ENCODE results near the gene WDR1.

Gene WDR1

GRCh38 chr4:10098780-10099160, 17.8 kb downstream of the WDR1 start:
- DNase-seq (ENCODE audit: low spot score): no peak

DNA sequence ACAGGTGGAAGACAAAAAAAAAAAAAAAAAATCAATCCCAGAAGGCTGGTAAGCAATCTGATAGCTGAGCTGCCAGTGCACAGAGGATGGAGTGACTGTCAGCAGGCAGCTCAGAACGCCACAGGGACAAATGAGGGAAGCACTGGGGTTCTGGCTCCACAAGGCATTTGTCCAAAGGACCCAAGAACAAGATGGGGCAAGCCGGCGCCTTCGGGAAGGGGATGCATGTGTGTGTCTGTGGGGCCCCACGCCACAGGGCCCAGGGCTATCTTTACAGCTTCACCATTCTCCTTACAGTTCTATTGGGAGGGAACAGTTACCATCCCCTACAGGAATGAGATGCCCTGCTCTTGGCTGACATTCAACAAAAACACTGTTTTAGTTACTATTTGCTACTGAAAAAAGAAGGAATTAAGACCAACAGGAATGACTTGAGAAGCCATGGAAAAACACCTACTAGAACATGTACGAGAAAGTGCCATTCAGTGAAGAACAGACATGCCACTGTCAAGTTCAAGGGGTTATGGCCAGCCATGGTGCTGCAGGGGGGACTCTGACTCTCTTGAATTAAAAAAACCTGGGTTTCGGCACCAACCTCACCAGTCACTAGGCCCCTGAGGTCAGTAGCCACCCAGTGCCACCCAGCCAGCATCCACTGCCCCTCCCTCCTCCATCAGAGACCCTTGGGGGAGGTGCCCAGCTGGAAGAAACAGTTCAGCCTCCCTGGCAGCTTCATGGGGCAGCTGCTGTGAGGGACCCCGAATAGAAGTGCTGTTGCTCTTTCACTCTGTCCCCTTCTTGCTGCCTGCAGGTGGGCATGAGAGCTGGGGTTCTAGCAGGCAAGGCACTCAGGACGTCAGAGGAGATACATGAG, 18.5 kb downstream of the WDR1 start:
- no peak for DNase-seq (ENCODE audit: low spot score)

DNA sequence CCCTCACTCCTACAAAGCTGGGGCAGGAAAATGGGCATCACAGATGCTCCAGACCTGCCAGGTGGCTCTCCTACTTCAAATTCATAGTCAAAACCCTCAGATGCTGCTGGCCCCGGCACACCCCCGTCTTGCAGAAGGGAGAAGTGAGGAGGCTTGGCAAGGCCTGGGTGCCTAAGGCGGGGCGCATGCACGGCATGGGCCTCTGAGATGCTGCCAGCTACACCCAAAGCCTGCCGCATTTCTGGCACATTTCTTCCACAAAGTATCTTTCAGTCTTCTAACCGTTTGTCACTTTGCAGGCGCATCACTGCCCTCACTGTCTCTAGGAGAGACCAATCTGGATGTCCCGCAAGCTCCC, 19.6 kb downstream of the WDR1 start:
- DNase-seq (ENCODE audit: low spot score): no peak

- no peak for DNase-seq (ENCODE audit: low spot score)
Observed at GRCh38 chr4:10096201-10096977, 20.2 kb downstream of the WDR1 start.

GRCh38 chr4:10095296-10095991, 21.2 kb downstream of the WDR1 start:
- no peak for DNase-seq (ENCODE audit: low spot score)

DNA sequence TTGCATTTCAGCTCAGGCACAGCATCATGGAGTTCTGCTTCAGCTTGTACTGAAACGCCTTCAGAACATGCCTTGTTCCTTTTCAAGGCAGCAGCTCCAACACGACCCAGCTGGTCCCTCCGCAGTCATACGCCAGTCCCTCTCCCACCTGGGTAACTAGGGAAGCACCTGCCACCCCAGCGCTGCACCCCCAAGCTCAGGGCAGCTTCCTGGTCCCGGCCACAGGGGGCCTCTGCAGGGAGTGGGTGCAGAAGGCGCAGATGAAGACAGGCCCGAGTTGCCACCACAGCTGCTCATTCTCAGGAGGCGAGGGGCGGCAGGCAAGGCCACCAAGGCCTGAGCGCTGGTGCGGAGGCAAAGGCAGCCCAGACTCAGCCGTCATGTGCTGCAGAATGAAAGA, 21.8 kb downstream of the WDR1 start:
- DNase-seq (ENCODE audit: low spot score): no peak

GRCh38 chr4:10093801-10094552, 22.6 kb downstream of the WDR1 start:
- no peak for DNase-seq (ENCODE audit: low spot score)

GRCh38 chr4:10093271-10093621, 23.4 kb downstream of the WDR1 start:
- no peak for DNase-seq (ENCODE audit: low spot score)

- no peak for DNase-seq (ENCODE audit: low spot score)
Observed at GRCh38 chr4:10092481-10093270, 23.9 kb downstream of the WDR1 start.

DNA sequence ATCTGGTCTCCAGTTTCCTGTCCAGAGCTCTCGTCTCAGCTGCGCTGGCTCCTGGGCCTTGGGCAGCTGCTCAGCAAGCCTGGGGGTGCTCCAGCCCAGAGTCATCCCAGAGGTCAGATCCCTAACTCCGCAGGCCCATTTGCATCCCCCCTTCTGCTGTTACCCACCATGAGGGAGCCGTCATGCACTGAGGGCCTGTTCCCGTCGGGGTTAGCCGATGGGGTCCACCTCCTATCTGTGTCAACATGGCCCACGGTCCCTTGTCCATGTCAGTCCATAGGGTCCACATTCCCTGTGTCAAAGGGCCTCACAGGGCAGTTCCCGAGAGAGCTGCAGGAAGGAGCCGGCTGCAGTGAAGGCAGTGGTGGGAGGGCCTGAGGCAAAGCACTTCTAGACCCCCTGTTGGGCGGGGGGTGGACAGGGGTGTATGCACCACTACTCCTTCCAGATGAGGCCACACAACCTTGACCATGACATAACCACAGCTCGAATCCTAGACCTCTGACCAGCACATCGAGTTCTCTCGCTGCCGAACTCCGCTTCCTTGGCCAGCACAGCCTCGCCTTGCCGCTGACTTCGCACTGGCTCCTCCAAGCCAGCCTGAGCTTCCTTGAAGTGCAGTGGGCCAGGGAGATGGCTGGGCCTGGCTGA, 24.9 kb downstream of the WDR1 start:
- DNase-seq (ENCODE audit: low spot score): no peak

GRCh38 chr4:10090467-10091250, 25.9 kb downstream of the WDR1 start:
- no peak for DNase-seq (ENCODE audit: low spot score)

DNA sequence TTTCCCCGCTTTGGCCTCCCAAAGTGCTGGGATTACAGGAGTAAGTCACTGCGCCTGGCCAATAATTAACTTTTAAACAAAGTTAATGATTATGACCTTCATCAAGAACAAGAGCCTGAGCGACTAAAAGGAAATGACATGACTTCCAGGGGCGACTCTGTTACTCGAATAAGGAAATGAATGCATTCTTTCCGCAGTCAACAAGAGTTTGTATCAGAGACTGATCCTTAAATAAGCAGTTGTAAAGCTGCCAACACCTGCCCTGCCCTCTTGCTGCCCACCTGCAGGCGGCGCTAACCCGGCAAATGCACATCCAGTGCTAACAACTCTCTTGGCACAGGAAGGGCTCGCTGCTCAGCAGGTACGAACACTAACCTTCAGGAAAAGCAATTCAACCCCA, 27.3 kb downstream of the WDR1 start:
- no peak for DNase-seq (ENCODE audit: low spot score)

DNA sequence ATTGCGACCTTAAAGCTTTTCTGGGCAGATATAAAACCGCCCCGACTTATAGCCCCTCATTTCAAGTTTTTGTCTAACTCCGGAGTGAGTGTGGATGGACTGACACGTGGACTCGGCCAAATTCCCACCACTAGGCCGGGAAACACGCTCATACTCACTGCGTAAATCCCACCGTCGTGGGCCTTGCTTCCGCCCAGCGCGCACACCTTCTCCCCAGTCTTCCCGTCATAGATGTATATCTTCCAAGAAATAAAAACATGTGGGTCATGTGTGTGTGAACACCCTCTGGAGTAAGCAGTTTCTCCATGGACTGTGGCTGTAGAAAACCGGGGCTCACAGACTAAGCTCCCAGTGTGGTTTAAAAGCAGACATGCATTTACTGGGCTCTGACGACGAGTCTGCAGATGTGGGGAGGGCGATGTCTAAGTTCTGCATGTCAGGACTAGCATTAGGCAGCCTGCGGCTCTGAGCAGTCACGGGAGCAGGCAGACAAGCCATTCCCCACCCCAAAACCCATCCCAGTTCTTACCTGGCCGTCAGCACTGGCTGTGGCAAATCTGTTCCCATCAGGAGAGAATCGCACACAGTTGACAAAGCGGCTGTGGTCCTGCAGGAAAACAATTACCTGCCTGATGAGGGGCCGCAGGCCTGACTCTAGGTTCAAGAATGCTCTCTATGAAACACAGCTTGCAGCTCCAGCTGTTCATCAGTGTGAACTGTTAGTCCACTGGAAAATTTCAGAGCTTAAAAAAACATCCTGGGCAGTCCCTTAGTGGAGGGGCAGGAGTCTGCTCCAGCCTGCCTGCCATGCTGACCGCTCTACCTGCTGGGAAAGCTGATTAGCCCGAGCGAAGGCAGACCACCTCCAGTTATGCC, 28.2 kb downstream of the WDR1 start:
- DNase-seq (ENCODE audit: low spot score): no peak

GRCh38 chr4:10087152-10087791, 29.3 kb downstream of the WDR1 start:
- DNase-seq (ENCODE audit: low spot score): no peak

DNA sequence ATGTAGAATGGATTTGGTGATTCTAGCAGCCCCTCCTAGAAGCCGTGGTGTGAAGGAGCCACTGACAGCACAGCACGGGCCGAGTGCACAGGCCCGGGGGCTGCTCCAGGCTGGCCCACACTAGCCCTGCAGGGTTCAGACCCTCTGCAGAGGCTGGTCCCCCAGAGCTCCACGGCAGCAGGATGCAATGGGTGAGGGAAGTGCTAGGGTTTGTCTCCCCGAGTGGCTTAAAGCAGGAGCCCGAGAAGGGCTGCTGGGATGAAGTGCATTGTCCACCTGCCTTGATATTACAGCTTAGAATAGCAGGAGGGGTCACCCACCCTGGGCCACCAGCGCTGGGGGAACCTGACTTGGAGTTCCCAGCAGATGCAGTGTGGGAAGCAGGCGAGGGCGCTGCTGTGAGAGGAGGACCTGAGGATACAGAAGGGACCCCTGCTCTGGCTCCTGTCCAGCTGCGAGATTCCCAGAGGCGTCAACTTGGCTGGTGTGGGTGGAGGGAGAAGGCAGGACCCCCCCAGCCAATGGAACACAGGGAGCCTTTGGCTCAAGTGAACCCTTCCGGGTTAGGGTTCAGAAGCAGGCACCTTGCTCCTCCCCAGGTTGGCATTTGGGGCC, 30.0 kb downstream of the WDR1 start:
- DNase-seq (ENCODE audit: low spot score): no peak

DNA sequence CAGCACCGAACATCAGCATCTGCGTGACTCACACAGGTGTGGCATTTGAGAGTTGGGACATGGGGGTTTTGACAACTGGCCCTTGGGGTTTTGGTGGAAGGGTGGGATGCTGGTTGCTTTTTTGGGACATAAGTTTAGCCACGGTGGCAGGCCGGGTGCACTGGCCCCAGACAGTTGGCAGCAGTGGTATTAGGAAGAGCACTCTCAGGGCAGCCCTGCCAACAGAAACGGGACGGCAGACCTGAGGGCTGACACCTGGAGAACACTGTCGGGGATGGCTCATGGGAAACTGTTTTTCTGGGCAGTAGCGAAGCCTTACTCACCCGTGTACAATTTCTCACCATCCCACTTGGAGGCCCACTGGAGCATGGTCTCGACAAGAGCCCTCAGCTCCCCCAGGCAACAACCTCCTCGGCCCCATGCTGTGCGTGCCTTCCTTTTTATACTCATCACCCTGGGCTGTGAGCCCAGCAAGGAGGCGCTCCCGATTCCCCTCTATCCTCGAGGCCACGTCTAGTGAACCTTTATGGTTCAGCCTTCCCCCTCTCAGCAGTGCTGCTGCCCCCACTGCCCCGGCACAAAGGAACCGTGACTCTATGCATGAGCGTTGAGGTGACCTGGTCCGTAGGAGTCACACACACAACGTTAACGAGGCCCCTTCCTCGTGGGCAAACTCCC, 30.6 kb downstream of the WDR1 start:
- no peak for DNase-seq (ENCODE audit: low spot score)

DNA sequence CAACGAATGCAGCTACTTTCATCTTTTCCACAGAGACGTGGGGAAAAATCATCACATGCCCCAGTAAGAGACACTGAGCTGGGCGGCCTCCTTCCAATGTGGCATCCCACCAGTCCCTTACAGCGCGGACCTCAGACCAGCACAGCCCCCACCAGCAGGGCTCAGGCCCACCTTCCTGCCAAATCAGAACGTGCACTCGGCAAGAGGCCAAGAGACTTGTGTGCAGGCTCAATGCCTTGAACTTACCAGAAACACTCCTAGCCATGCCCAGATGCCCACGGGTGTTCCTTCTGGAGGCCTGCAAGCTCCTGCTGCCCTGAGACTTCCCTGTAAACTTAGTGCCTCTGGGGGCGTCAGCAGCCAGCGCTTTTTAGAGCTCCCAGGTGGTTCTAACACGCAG, 31.2 kb downstream of the WDR1 start:
- DNase-seq (ENCODE audit: low spot score): no peak

Data from HuH-7.5 (cell line).